GM21825 (cell line): Measurements from ENCODE around the gene SEC14L1.
"Not testable (repeated sequence)": the region's sequence is repeated elsewhere in the genome, so short reads cannot be mapped to it uniquely, and the experiment has no call there.

Source experiments
- ATAC-seq: cut with Tn5 transposase; IDR thresholded peaks from one replicate; pipeline ENCODE4 v1.9.1; 2021; ENCODE audit warnings: mild to moderate bottlenecking, moderate library complexity; ENCODE audit not compliant: unreplicated experiment

Gene SEC14L1

DNA sequence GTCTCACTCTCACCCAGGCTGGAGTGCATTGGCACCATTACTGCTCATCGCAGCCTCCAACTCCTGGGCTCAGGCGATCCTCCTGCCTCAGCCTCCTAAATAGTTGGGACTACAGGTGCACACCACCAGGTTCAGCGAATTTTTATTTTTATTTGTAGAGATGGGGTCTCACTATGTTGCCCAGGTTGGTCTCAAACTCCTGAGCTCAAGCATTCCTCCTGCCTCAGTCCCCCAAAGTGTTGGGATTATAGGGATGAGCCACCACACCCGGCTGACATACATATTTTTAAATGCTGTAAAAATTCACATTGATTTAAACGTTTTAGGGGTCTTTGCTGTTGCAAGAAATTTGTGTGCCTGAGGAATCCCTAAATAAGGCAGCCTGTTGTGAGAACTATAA lies 24.8 kb upstream of the SEC14L1 start:
- ATAC-seq, result no peak

GRCh38 chr17:77116371-77116860 lies 24.4 kb upstream of the SEC14L1 start:
- ATAC-seq, result no peak

DNA sequence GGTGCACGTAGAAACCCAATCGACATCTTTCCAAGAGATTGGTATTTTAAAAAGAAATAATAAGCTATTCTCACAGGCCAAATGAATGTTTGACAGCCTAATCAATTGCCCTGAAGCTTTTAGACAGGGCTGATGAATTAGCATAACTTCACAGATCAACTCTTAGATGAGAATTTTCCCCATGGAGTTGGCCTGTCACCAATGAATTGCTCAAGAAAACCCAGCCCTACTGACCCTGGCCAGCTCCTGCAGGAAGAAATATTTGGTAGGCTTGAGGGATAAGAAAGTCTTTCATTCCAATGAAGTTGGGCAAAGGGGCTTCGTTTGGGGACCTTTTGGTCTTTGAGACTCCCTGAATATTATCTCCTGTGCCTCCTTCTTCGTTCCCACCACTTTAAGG lies 23.4 kb upstream of the SEC14L1 start:
- no peak for ATAC-seq

GRCh38 chr17:77118251-77118928 lies 22.4 kb upstream of the SEC14L1 start:
- ATAC-seq, result no peak

- ATAC-seq, result no peak
Observed at GRCh38 chr17:77119668-77120301, 21.0 kb upstream of the SEC14L1 start.

DNA sequence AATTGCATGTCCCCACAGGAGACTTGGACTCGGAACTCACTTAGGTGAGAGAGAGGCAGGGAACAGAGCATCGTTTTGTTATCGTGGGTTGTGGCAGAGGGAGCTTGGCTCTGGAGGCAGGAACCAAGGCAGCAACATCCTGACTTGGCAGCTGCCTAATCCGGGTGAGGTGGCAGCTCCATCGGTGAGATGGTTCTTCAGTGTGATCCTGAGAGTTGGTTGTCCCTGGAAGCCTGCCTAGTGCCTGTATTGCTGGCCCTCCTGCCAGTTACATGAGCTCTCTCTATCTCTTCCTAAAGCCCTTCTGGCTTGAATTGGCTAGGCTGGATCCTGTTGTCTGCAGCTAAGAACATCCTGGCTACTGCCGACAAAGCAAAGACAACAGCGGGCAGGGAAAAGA lies 19.9 kb upstream of the SEC14L1 start:
- ATAC-seq, result no peak

DNA sequence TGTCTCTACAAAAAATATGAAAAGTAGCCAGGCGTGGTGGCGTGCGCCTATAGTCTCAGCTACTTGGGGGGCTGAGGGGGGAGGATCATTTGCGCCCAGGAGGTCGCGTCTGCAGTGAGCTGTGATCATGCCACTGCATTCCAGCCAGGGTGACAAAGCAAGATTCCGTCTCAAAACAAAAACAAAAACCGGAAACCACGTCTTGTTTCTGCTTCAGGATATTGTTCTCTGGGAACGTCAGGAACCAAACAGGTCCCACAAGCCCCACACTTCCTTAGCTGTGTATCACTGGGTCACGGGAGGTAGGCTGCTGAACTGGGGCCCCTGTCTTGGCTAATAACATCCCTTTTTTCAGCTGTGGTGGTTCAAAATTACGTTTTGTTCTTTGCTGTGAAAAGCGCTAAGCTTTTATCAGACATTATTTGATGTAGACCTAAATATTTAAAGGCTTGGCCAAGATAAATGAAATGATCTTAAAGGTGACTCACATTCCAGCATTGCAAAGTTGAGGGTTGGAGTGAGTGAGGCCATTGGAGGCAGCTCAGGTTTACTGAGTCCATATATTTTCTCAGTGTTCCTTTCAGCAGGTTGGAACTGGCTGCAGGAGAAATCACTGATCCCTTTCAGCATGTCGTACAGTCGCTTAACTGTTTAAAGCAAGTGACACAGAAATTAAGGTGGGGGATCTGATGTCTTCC lies 16.4 kb upstream of the SEC14L1 start:
- ATAC-seq, result no peak

- ATAC-seq, result no peak
Observed at GRCh38 chr17:77125432-77125901, 15.3 kb upstream of the SEC14L1 start.

GRCh38 chr17:77126519-77126918 lies 14.2 kb upstream of the SEC14L1 start:
- ATAC-seq, result no peak

- ATAC-seq, result no peak
Observed at GRCh38 chr17:77127735-77128361, 12.9 kb upstream of the SEC14L1 start.

DNA sequence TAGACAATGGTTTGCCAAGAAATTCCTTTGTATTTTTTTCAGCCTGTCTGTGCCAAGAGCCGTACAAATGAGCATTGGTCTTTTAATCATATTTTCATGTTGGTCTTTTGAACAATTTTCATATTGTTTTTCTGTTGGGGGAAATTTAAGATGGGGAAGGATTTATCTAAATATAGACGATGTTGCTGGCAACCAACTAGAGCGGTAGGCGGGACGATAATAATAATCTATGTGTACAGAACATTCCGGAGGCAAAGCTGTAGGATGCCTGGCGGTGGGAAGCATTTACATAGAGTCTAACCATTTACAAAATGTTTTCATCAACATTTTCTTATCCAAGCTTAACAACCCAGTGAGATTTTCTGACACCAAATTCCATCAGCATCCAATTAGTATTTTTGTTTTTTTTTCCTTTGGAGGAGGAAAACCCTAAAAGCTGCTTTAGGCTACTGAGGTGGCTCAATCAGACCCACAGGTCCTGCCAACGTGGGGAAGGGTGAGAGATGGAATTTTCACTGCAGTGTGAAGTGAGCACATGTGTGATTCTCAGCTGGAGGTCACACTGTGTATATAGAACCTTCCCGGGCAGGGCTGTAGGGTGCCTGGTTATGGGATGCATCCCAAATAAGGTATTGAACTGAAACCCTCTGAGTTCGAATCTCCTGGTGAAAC lies 11.7 kb upstream of the SEC14L1 start:
- ATAC-seq, result no peak

DNA sequence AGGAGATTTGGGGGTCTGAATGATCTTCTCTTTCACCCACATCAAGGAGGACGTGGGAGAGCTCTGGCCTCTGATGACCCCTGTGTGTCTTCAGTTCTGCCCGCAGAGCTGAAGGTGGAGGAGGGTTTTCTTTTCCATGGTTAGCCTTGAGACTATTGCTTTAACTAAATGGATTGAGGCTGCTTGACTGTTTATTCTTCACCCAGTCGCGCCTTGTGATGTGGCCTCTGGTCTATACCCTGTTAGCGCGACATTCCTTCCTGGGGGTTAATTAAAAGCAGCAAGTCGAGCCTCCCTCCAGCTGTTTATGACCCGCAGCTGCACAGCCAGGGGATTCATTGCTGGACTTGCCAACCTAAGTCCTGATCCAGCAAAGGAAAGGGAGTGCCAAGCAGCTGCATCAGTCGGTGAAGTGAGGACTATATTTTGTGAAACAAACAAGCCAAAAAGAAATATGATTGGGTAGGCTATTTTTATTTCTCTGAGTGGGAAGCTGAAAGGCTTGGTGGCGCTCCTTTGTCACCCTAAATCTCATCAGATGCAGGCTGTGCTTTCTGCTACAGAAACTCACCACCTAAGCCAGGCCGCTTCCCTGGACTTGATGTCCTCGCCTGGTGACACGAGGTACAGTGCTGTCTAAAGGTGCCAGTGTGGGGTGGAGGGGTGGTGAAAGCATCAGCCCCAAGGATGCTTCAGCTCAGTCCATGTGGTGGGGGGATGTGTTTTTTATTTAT lies 11.0 kb upstream of the SEC14L1 start:
- no peak for ATAC-seq

- ATAC-seq, result no peak
Observed at GRCh38 chr17:77130525-77130924, 10.2 kb upstream of the SEC14L1 start.

DNA sequence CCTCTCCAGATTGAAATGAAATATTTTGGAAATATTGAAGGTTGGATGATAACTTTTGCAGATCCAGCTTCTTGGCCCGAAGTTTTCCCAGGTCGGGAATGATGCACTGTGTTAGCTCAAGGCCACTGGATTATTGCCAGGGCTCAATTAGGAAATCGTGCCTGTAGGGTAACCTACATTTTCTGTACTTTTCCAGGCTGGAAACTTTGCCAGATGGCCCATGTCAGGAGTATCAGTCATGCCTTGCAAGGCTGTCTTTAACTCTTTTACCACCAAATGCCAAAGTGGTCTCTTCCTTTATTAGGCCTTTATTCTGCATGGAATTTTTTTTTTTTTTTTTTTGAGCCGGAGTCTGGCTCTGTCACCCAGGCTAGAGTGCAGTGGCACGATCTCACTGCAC lies 8.9 kb upstream of the SEC14L1 start:
- no peak for ATAC-seq

DNA sequence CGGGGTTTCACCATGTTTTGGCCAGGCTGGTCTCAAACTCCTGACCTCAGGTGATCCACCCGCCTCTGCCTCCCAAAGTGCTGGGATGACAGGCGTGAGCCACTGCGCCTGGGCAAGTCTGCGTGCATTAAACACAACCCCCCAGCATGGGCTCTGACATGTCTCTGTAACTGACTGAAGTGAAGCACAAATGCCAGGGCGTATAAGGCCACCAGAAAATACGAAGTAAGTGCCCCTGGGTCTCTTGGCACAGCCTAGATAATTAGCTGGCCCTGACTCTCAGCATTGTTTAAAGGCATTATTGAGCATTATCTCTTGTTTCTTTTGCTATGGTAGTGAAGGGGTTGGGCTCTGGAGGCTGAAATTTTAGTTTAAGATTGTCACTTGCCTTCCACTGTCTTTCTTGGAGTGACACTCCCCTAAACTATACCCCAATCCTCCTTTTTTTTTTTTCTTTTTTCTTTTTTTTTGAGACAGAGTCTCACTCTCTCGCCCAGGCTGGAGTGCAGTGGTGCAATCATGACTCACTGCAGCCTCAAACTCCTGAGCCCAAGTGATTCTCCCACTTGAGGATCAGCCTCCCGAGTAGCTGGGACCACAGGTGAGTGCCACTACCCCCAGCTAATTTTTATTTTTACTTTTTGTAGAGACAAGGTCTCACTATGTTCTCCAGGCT lies 8.2 kb upstream of the SEC14L1 start:
- no peak for ATAC-seq

- no peak for ATAC-seq
Observed at GRCh38 chr17:77133087-77133638, 7.6 kb upstream of the SEC14L1 start.

- ATAC-seq, result no peak
Observed at GRCh38 chr17:77136420-77136767, 4.4 kb upstream of the SEC14L1 start.

DNA sequence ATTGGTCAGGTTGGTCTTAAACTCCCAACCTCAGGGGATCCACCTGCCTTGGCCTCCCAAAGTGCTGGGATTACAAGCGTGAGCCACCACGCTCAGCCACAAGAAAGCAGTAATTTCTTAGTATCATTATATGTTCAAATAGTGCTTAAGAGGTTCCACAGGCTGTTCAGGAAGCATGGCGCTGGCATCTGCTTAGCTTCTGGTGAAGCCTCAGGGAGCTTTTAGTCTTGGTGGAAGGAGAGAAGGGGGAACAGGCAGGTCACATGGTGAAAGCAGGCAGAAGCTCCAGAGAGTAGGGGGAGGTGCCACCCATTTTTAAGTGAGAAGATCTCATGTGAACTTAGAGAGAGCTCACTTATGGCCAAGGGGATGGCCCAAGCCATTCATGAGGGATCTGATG lies 3.7 kb upstream of the SEC14L1 start:
- ATAC-seq, result no peak

GRCh38 chr17:77137886-77138285 lies 2.9 kb upstream of the SEC14L1 start:
- ATAC-seq, result not testable (repeated sequence)
